Endothelial cell of umbilical vein (primary cell): ENCODE data around the gene ARHGDIA. TPM values are rescaled to one million over a fixed set of nuclear protein-coding genes. Genes with fewer than 3 reads are reported as not detected.

Experiments used
- BruUV-seq: library from RNA; stranded (reverse); fragments of 400-500 nt; replicated peaks from 2 replicates; lab custom pipeline; 2021; lab: Mats Ljungman, UMichigan
- CTCF ChIA-PET: fragments of 300-600, 350-600 bp; sonication (Branson Sonifier 250); formaldehyde crosslinking; loops from one replicate; lab custom pipeline; 2021; ENCODE audit warnings: antibody characterized with exemption, inconsistent platforms; lab: Charles Lee
- POLR2A ChIA-PET: fragments of 300-600, 350-600 bp; sonication (Branson Sonifier 250); formaldehyde crosslinking; loops from one replicate; lab custom pipeline; 2021; ENCODE audit warnings: antibody characterized with exemption, inconsistent platforms; lab: Charles Lee
- DNase-seq: peaks from one replicate; pipeline ENCODE4 v3.0.0-alpha.2; 2011; ENCODE audit warnings: low read depth, low spot score
- FAIRE-seq: peaks from 2 replicates; lab custom pipeline; 2011; peaks lifted over from hg19 to GRCh38; lab: Jason Lieb, UNC
- H2AFZ ChIP-seq: 2 replicates; pipeline ENCODE4 v1.6.0; 2012; ENCODE audit warnings: low read depth, low read length, control low read depth, inconsistent platforms
- H3K27ac ChIP-seq: 2 replicates; pipeline ENCODE4 v1.5.1; 2011; ENCODE audit warnings: low read depth, mild to moderate bottlenecking, control low read depth, low read length, moderate library complexity; ENCODE audit not compliant: insufficient read depth
- H3K27me3 ChIP-seq, 2 experiments: 2 replicates each; pipeline versions ENCODE4 v1.6.0 to v1.6.1; 2011; ENCODE audit warnings: low read length in 2 of 2, mixed read lengths in 1 of 2; ENCODE audit not compliant: control insufficient read depth in 2 of 2, insufficient read depth in 2 of 2
- H3K36me3 ChIP-seq, 2 experiments: 2 replicates in 1 of 2; 3 replicates in 1 of 2; pipeline ENCODE4 v1.5.1; 2011; ENCODE audit warnings: low read length in 2 of 2, mild to moderate bottlenecking in 1 of 2, moderate library complexity in 1 of 2; ENCODE audit not compliant: control insufficient read depth in 2 of 2, insufficient read depth in 2 of 2; ENCODE audit errors: extremely low read depth in 1 of 2
- H3K4me1 ChIP-seq: 3 replicates; pipeline ENCODE4 v1.5.1; 2011; ENCODE audit warnings: mild to moderate bottlenecking, low read length; ENCODE audit not compliant: control insufficient read depth, insufficient read depth; ENCODE audit errors: extremely low read depth
- H3K4me2 ChIP-seq: 2 replicates; pipeline ENCODE4 v1.6.1; 2011; ENCODE audit warnings: low read length, control low read depth, mixed read lengths; ENCODE audit not compliant: insufficient read depth
- H3K4me3 ChIP-seq, 3 experiments: fragments of 200-600 bp in 1 of 3; sonication (generic), shearing (Covaris generic) in 1 of 3; replicated peaks in 1 of 3; 2 replicates each; pipeline ENCODE4 v1.5.1; 2011 to 2016; ENCODE audit warnings: control low read depth in 3 of 3, low read length in 3 of 3, mild to moderate bottlenecking in 2 of 3, inconsistent platforms in 1 of 3, low read depth in 1 of 3, moderate library complexity in 1 of 3; ENCODE audit not compliant: insufficient read depth in 1 of 3
- H3K79me2 ChIP-seq: 2 replicates; pipeline ENCODE4 v1.6.0; 2012; ENCODE audit warnings: low read length, inconsistent platforms; ENCODE audit not compliant: control insufficient read depth, insufficient read depth
- H3K9ac ChIP-seq: replicated peaks from 2 replicates; pipeline ENCODE3; 2011; ENCODE audit warnings: low read length, control low read depth; ENCODE audit not compliant: insufficient read depth; ENCODE audit errors: extremely low read depth
- H3K9me1 ChIP-seq: replicated peaks from 3 replicates; pipeline ENCODE4 v1.6.0; 2011; ENCODE audit warnings: mild to moderate bottlenecking, low read length; ENCODE audit not compliant: control insufficient read depth, insufficient read depth; ENCODE audit errors: extremely low read depth
- H3K9me3 ChIP-seq: replicated peaks from 2 replicates; pipeline ENCODE4 v1.5.1; 2012; ENCODE audit warnings: low read length, inconsistent platforms; ENCODE audit not compliant: control insufficient read depth, insufficient read depth
- H4K20me1 ChIP-seq: replicated peaks from 2 replicates; pipeline ENCODE3; 2011; ENCODE audit warnings: mild to moderate bottlenecking, low read length; ENCODE audit not compliant: control insufficient read depth, insufficient read depth; ENCODE audit errors: extremely low read depth
- EZH2 ChIP-seq: IDR thresholded peaks from 2 replicates; pipeline ENCODE4 v1.6.1; 2012; ENCODE audit warnings: borderline replicate concordance, low read depth, mild to moderate bottlenecking, moderate library complexity, low read length, inconsistent platforms; ENCODE audit not compliant: severe bottlenecking
- FOS ChIP-seq: IDR thresholded peaks from 2 replicates; pipeline ENCODE4 v1.6.1; 2011; ENCODE audit warnings: mild to moderate bottlenecking, low read length, moderate library complexity, borderline replicate concordance; ENCODE audit not compliant: insufficient read depth
- GATA2 ChIP-seq: IDR thresholded peaks from 2 replicates; pipeline ENCODE4 v1.7.0; 2011; ENCODE audit warnings: low read depth, mild to moderate bottlenecking, moderate library complexity, mixed read lengths, low read length; ENCODE audit not compliant: insufficient read length, insufficient read depth
- JUN ChIP-seq: IDR thresholded peaks from 2 replicates; pipeline ENCODE4 v1.6.1; 2011; ENCODE audit warnings: borderline replicate concordance, low read depth; ENCODE audit not compliant: insufficient read length, insufficient read depth
- MYC ChIP-seq: IDR thresholded peaks from one replicate; pipeline ENCODE4 v1.6.1; 2011; ENCODE audit warnings: mild to moderate bottlenecking, low read depth, low read length
- POLR2A ChIP-seq: IDR thresholded peaks from 2 replicates; pipeline ENCODE4 v1.6.1; 2012; ENCODE audit warnings: low read depth, mild to moderate bottlenecking, control low read depth, low read length
- POLR2AphosphoS5 ChIP-seq: IDR thresholded peaks from 2 replicates; pipeline ENCODE4 v1.6.1; 2012; ENCODE audit warnings: low read depth, mild to moderate bottlenecking, control low read depth, low read length, moderate library complexity; ENCODE audit not compliant: insufficient read depth
- dilution Hi-C: fragments of 300-500 bp; cut with MboI; formaldehyde crosslinking; loops from one replicate; pipeline ENCODE4 v1.15.0; 2019; ENCODE audit warnings: low sequenced_read_pairs; ENCODE audit not compliant: extremely low pct_ligation_motif_present
- intact Hi-C: fragments of 100-400 bp; cut with micrococcal nuclease; formaldehyde crosslinking; loops from one replicate; pipeline ENCODE4 v1.10.0; 2022
- polyA plus RNA-seq, 4 experiments: library from polyadenylated mRNA; depleted of rRNA in 3 of 4; stranded (reverse) in 3 of 4; unstranded in 1 of 4; fragments of >200 nt; gene quantifications; 2 replicates each; pipeline versions ENCODE4 v1.2.1 to v1.2.3, GENCODE V29; 2011 to 2012; ENCODE audit warnings: missing spikeins in 1 of 4
- total RNA-seq: library from RNA; stranded (reverse); gene quantifications from 2 replicates; pipeline ENCODE4 v1.2.3, GENCODE V29; 2021
- TF ChIP-seq, protein P1 (sequence below), 2 donors: IDR thresholded peaks; 1 replicate in 1 of 2; 2 replicates in 1 of 2; pipeline ENCODE4 v1.5.1; 2011; ENCODE audit warnings: low read length in 2 of 2, mild to moderate bottlenecking in 2 of 2, moderate library complexity in 2 of 2, control low read depth in 1 of 2, inconsistent platforms in 1 of 2, low read depth in 1 of 2; ENCODE audit not compliant: insufficient read depth in 1 of 2; ENCODE audit errors: extremely low read depth in 1 of 2
- TF ChIP-seq, protein P2 (sequence below): IDR thresholded peaks from 2 replicates; pipeline ENCODE4 v1.6.1; 2011; ENCODE audit not compliant: insufficient read depth, insufficient read length

Gene ARHGDIA
- total and polyA plus RNA-seq, 2 donors (not counting 3 experiments of a cell fraction or from before 2014, with no cell fraction given): 358 to 645 TPM

DNA sequence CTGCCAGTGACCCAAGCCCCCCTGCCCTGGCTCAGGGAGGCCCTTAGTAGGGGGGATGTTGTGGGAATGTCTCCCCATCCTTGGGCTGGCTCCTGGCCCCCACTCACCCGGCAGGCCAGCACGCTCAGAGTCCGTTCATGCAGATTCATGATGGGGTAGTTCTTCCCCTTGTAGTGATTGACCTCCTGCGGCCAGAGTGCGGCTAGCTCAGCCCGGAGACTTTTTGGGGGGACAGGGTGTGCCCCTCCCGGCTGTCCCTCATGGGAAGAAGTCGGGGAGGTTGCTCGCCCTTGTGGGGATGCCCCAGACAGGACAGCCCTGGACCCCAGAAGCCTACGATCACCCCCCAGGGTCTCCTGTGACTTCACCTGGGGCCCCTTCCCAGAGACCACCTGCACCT lies 34.9 kb upstream of the ARHGDIA start:
- H3K27ac ChIP-seq: no peak overlapping the region
- no peak overlapping the region for H3K9ac ChIP-seq
- H3K4me3 ChIP-seq: no peak overlapping the region
- TF ChIP-seq POLR2A: no peak
- TF ChIP-seq, protein P1, sequence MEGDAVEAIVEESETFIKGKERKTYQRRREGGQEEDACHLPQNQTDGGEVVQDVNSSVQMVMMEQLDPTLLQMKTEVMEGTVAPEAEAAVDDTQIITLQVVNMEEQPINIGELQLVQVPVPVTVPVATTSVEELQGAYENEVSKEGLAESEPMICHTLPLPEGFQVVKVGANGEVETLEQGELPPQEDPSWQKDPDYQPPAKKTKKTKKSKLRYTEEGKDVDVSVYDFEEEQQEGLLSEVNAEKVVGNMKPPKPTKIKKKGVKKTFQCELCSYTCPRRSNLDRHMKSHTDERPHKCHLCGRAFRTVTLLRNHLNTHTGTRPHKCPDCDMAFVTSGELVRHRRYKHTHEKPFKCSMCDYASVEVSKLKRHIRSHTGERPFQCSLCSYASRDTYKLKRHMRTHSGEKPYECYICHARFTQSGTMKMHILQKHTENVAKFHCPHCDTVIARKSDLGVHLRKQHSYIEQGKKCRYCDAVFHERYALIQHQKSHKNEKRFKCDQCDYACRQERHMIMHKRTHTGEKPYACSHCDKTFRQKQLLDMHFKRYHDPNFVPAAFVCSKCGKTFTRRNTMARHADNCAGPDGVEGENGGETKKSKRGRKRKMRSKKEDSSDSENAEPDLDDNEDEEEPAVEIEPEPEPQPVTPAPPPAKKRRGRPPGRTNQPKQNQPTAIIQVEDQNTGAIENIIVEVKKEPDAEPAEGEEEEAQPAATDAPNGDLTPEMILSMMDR (IDR thresholded peaks at IDR 0.05; ENCODE audit: extremely low read depth in 1 of 2, insufficient read depth in 1 of 2, low read depth in 1 of 2, low read length in 2 of 2): no peak
- no peak for TF ChIP-seq MYC
- H2AFZ ChIP-seq: no peak overlapping the region
- CTCF ChIA-PET: no interaction called here
- no peaks in the 10 kb centered on the region for H3K79me2 ChIP-seq
- BruUV-seq: no TSS peak
- POLR2A ChIA-PET: no interaction called here
- H4K20me1 ChIP-seq: no peaks in the 10 kb centered on the region
- H3K4me2 ChIP-seq: no peak overlapping the region
- no peaks in the 10 kb centered on the region for H3K9me3 ChIP-seq
- intact Hi-C loops (no loop called here), dilution Hi-C loops (no loop called here)
- H3K9me1 ChIP-seq: no peaks in the 10 kb centered on the region
- peaks cover 0 to 3% of the 10 kb centered on the region in 2 experiments for H3K36me3 ChIP-seq
- FAIRE-seq (no peak), DNase-seq (no peak)
- H3K27me3 ChIP-seq: no peaks in the 10 kb centered on the region
- H3K4me1 ChIP-seq: peaks cover 9% of the 10 kb centered on the region

DNA sequence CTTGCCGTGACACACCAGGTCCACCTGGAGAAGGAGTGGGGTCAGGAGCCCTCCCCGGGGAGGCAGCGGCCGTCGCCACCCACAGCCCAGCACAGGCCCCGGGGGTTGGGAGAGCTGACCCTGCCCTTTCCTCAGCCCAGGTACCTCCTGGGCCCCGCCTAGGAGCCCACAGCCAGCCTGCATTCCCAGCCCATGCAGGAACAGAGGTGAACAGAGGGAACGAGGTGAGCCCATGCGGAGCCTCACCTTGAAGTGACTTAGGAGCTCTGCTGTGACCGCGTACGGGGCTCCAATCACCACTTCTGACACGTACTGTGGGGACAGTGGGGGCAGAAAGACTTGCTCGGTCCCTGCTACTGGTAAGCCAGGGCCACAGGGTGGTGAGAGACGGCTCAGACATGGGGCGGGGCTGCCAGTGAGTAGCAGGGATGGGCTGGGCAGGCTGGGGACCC lies 34.3 kb upstream of the ARHGDIA start:
- CTCF ChIA-PET: no interaction called here
- Histone ChIP-seq H3K79me2 (no peaks in the 10 kb centered on the region), H3K9me1 (no peaks in the 10 kb centered on the region), H3K36me3 (peaks cover 0 to 3% of the 10 kb centered on the region in 2 experiments), H4K20me1 (no peaks in the 10 kb centered on the region), H3K4me3 (no peak overlapping the region), H3K4me1 (peaks cover 8% of the 10 kb centered on the region), H3K27me3 (no peaks in the 10 kb centered on the region), H3K4me2 (no peak overlapping the region), H2AFZ (no peak overlapping the region), H3K9ac (no peak overlapping the region), H3K9me3 (no peaks in the 10 kb centered on the region), H3K27ac (no peak overlapping the region)
- TF ChIP-seq JUN: no peak
- TF ChIP-seq, protein P2, sequence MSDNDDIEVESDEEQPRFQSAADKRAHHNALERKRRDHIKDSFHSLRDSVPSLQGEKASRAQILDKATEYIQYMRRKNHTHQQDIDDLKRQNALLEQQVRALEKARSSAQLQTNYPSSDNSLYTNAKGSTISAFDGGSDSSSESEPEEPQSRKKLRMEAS: no peak
- TF ChIP-seq GATA2: no peak
- TF ChIP-seq EZH2: no peak
- no peak for TF ChIP-seq MYC
- TF ChIP-seq POLR2A: no peak
- no peak for TF ChIP-seq FOS
- no peak for TF ChIP-seq POLR2AphosphoS5
- TF ChIP-seq, protein P1 (IDR thresholded peaks at IDR 0.05; ENCODE audit: extremely low read depth in 1 of 2, insufficient read depth in 1 of 2, low read depth in 1 of 2, low read length in 2 of 2): no peak
- POLR2A ChIA-PET: no interaction called here
- DNase-seq: no peak
- intact Hi-C loops: no loop called here
- no TSS peak for BruUV-seq
- dilution Hi-C loops: no loop called here
- no peak for FAIRE-seq
